ENCODE data around the gene TEX2.

The TEX2 gene

DNA sequence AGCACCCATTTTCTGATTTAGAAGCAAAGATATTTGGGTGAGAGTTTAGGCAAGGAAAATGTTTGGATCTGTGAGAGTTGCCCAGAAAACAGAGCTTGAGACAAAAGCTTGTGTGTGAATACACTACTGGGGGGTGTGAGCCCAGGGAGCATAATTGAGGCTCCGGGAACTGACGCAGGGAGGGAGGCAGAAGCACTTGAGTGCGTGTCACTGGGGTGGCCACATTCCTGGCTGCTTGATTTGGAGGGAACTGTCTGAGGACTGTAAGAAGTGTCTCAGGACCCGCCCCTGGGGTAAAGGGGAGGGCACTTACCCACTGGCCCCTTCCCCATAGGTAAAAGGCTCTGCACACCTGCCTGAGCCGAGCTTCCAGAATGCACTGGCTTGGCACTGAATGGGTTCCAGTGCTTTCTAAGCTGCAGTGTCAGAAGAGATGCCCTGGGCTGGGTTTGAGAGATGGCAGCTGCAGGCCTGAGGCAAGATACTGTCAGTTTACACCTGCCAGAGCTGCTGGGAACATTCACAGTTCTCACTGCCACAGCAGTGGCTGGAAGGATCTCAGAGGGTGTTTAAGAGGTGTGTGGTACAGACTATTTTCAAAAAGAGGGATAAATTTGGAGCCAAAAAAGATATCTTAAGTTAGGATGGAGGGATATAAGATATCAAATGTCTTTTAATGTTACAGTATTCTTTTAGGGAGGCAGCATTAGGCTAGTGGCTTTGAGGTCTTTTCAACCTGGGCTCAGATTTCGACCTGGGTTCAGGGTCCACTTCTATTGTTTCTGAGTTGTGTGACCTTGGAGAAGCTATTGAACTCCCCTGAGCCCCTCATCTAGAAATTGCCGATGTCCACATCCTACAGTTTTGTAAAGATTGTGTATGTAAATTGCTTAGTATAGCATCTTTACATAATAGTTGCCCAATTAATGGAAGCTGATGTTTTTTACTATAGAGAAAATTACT lies 6.9 kb upstream of the TEX2 start:
- DNase-seq: no peak

DNA sequence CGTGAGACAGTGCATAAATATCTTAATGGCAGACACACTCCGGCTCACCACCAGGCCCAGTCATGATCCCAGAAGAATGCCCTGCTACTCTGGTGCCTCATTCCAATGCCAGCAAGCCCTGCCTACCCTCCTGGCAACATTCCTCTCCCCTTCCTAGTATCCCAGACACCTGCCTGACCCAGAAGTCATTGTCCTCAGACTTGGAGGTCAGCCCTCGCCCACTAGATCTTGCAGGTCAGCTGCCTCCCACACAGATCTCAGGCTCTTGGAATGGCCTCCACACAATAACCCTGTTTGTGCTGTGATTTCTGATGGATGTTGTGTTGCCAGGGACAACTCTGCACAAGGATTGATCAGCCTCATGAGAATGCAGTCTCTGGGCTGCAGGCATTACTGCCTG lies 1.8 kb upstream of the TEX2 start:
- DNase-seq: no peak

- DNase-seq: no peak
These were observed 661 bp downstream of the TEX2 start for GRCh38 chr17:64262198-64262999.

DNA sequence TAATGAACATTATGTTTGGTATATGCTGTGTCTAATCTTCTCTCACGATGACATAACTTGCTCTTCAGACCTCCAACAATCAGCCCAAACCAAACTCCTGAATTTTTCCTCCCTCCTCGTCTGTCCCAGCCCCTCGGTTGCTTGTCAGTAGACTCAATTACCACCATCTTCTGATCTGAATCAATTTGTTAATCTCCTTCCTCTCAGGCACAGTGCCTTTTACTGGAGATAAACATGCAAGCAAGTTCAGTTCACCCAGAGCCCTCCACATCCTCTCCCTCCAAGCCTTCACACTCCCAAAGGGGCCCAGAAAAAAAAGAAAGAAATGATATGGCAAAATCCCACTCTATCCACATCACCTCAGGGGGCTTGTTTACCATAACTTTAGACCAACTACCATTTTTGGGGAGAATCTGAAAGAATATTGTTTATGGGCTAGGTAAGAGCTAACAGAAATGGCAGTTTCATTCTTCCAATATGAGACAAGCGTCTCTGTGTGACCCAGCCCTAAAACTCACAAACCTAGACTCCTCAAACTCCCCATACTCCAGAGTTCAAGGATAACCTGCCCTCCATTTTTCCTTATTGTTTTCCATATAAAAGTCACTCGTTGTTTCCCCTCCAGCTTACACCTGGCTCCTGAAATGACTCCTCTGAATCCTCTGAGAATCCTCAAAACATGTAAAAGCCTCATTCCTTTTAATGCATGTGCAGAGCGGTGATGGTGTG lies 1.5 kb downstream of the TEX2 start:
- no peak for DNase-seq

- no peak for DNase-seq
These were observed 2.2 kb downstream of the TEX2 start for GRCh38 chr17:64260886-64261285.

GRCh38 chr17:64259922-64260321 lies 3.1 kb downstream of the TEX2 start:
- no peak for DNase-seq

GRCh38 chr17:64259426-64259825 lies 3.6 kb downstream of the TEX2 start:
- DNase-seq: no peak

DNA sequence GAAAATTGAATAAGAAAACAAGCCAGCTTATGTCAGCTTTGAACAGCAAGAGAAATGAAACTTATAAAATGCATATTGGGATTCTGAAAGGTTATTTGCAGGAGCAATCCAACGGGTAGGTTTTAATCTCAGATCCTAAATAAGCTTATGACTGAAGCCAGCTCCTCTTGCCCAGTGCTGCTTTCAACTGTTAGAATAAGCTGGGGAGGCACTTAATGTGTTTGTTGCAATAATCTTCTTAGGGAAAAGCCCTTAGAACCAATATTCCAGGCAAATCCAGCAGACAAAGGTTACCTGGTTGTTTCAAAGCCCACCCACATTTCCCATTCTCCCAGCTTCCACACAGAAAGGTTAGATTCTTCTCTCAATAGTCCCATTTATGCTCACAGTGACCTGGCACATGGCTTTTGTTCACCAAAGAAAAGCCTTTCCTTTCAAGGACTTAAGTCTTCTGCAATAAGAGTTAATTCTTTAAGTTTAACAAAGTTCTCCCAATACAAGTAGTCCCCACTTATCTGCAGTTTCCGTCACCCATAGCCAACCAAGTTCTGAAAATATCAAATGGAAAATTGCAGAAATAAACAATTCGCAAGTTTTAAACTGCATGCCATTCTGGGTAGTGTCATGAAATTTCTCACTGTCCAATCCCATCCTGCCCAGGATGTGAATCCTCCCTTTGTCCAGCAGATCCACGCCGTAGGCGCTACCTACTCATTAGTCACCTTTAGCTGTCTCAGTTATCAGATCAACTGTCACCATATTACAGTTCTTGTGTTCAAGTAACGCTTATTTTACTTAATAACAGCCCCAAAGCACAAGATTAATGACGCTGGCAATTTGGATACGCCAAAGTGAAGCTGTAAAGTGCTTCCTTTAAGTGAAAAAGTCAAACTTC lies 5.9 kb downstream of the TEX2 start:
- DNase-seq: no peak

- no peak for DNase-seq
These were observed 7.3 kb downstream of the TEX2 start for GRCh38 chr17:64255764-64256163.

GRCh38 chr17:64254755-64255154 lies 8.3 kb downstream of the TEX2 start:
- DNase-seq: no peak

GRCh38 chr17:64253470-64253869 lies 9.6 kb downstream of the TEX2 start:
- DNase-seq: no peak

DNA sequence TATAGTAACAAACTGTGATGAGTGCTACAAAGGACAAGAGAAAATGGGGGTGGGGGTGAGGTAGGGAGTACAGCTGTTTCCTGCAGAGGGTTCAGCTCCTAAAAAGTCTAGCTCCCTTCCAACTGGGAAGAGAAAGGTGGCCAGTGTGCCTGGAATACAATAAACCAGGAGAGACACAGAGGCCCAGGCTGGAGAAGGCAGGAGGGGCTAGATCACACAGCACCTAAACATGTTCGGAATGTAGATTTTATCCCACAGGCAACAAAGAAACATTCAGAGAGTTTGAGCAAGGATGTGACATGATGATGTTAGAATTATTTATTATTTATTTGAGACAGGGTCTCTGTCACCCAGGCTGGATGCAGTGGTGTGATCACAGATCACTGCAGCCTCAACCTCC lies 10.2 kb downstream of the TEX2 start:
- DNase-seq: no peak

GRCh38 chr17:64250233-64250835 lies 12.7 kb downstream of the TEX2 start:
- no peak for DNase-seq

GRCh38 chr17:64247836-64248235 lies 15.2 kb downstream of the TEX2 start:
- DNase-seq: no peak

- no peak for DNase-seq
These were observed 17.6 kb downstream of the TEX2 start for GRCh38 chr17:64245218-64246145.

GRCh38 chr17:64244165-64244564 lies 18.9 kb downstream of the TEX2 start:
- DNase-seq: no peak

- DNase-seq: no peak
These were observed 19.7 kb downstream of the TEX2 start for GRCh38 chr17:64243340-64243739.

DNA sequence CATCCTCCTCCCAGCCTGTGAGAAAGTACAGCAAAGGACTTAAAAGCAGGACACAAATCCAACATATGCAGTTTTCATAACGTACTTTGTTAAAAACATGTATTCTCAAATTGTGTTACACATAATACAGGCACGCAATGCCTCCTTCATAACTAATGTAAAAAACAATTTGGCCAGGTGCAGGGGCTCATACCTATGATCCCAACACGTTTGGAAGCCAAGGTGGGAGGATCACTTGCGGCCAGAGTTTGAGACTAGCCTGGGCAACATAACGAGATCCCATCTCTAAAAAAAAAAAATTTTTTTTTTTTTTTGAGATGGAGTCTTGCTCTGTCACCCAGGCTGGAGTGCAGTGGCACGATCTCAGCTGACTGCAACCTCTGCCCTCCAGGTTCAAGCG lies 20.4 kb downstream of the TEX2 start:
- DNase-seq: no peak

- DNase-seq: no peak
These were observed 22.2 kb downstream of the TEX2 start for GRCh38 chr17:64240741-64241347.

- DNase-seq: no peak
These were observed 22.8 kb downstream of the TEX2 start for GRCh38 chr17:64240261-64240740.

Measured in DMS153 (cell line).